ENCODE measurements around the gene GTF2IRD2.
"Not testable (repeated sequence)": the region's sequence is repeated elsewhere in the genome, so short reads cannot be mapped to it uniquely, and the experiment has no call there.

Gene GTF2IRD2

GRCh38 chr7:74783595-74783994, 67.8 kb downstream of the GTF2IRD2 start:
- DNase-seq, result not testable (repeated sequence)

- not testable (repeated sequence) for DNase-seq
These were observed 69.7 kb downstream of the GTF2IRD2 start for GRCh38 chr7:74781746-74782145.

GRCh38 chr7:74779053-74779452, 72.4 kb downstream of the GTF2IRD2 start:
- DNase-seq, result not testable (repeated sequence)

- not testable (repeated sequence) for DNase-seq
These were observed 76.3 kb downstream of the GTF2IRD2 start for GRCh38 chr7:74775111-74775510.

- DNase-seq, result not testable (repeated sequence)
These were observed 77.3 kb downstream of the GTF2IRD2 start, which contains the start of gene NCF1 for GRCh38 chr7:74773760-74774750. TSS of gene NCF1 (plus strand) at chr7:74774011. CDS start at chr7:74774032, 21 bp downstream.

GRCh38 chr7:74772093-74772492, 79.3 kb downstream of the GTF2IRD2 start:
- DNase-seq, result not testable (repeated sequence)

GRCh38 chr7:74770062-74770461, 81.3 kb downstream of the GTF2IRD2 start:
- not testable (repeated sequence) for DNase-seq

GRCh38 chr7:74766991-74767390, 84.4 kb downstream of the GTF2IRD2 start:
- not testable (repeated sequence) for DNase-seq

GRCh38 chr7:74766509-74766908, 84.9 kb downstream of the GTF2IRD2 start:
- not testable (repeated sequence) for DNase-seq

GRCh38 chr7:74765205-74765918, 86.0 kb downstream of the GTF2IRD2 start:
- DNase-seq, result not testable (repeated sequence)

GRCh38 chr7:74758982-74759381, 92.4 kb downstream of the GTF2IRD2 start:
- DNase-seq, result not testable (repeated sequence)

- not testable (repeated sequence) for DNase-seq
These were observed 93.1 kb downstream of the GTF2IRD2 start for GRCh38 chr7:74758268-74758667.

- DNase-seq, result not testable (repeated sequence)
These were observed 94.7 kb downstream of the GTF2IRD2 start for GRCh38 chr7:74756673-74757072.

- not testable (repeated sequence) for DNase-seq
These were observed 97.4 kb downstream of the GTF2IRD2 start for GRCh38 chr7:74753921-74754482.
